Skeletal muscle tissue (tissue), 4 donors: Measurements from ENCODE around the gene AKNA. TPM values are rescaled to one million over a fixed set of nuclear protein-coding genes. Genes with fewer than 3 reads are reported as not detected.

Experiments used
- H3K27ac ChIP-seq: one replicate; pipeline ENCODE4 v1.7.0; 2013; ENCODE audit warnings: mild to moderate bottlenecking, low read depth, low read length, inconsistent platforms
- H3K27me3 ChIP-seq, 3 donors: one replicate each; pipeline ENCODE4 v1.7.0; 2013; ENCODE audit warnings: low read length in 3 of 3; ENCODE audit not compliant: control insufficient read depth in 3 of 3, insufficient read depth in 3 of 3
- H3K36me3 ChIP-seq, 3 donors: one replicate each; pipeline ENCODE4 v1.7.0; 2013; ENCODE audit warnings: low read length in 3 of 3; ENCODE audit not compliant: control insufficient read depth in 3 of 3, insufficient read depth in 3 of 3
- H3K4me1 ChIP-seq, 3 donors: one replicate each; pipeline ENCODE4 v1.7.0; 2013; ENCODE audit warnings: low read length in 3 of 3, mild to moderate bottlenecking in 3 of 3; ENCODE audit not compliant: control insufficient read depth in 3 of 3, insufficient read depth in 3 of 3
- H3K4me3 ChIP-seq, 3 donors: one replicate each; pipeline ENCODE4 v1.7.0; 2013; ENCODE audit warnings: low read length in 3 of 3
- H3K9ac ChIP-seq, 3 donors: one replicate each; pipeline ENCODE4 v1.7.0; 2013; ENCODE audit warnings: low read length in 3 of 3, mild to moderate bottlenecking in 3 of 3, moderate library complexity in 2 of 3, low read depth in 1 of 3
- H3K9me3 ChIP-seq, 3 donors: one replicate each; pipeline ENCODE4 v1.7.0; 2013; ENCODE audit warnings: low read length in 3 of 3; ENCODE audit not compliant: control insufficient read depth in 3 of 3
- total RNA-seq: library from RNA; depleted of rRNA; stranded (reverse); fragments of >200 nt; gene quantifications from one replicate; pipeline ENCODE4 v1.2.3, GENCODE V29; 2014
- donor health status: Osteomylitis.

Gene AKNA
- total RNA-seq, 1 donor from 2014 or later = 6.3 TPM

GRCh38 chr9:114345493-114346065, 42.2 kb downstream of the AKNA start:
- no peaks in the 10 kb centered on the region for H3K9me3 ChIP-seq
- H3K27ac ChIP-seq = no peak overlapping the region
- H3K36me3 ChIP-seq = peaks cover 10 to 57% (median 13%) of the 10 kb centered on the region in 3 donors
- peaks cover 0 to 2% (median 0%) of the 10 kb centered on the region in 3 donors for H3K4me1 ChIP-seq
- no peaks in the 10 kb centered on the region for H3K27me3 ChIP-seq
- H3K9ac ChIP-seq = no peak overlapping the region
- no peak overlapping the region for H3K4me3 ChIP-seq

DNA sequence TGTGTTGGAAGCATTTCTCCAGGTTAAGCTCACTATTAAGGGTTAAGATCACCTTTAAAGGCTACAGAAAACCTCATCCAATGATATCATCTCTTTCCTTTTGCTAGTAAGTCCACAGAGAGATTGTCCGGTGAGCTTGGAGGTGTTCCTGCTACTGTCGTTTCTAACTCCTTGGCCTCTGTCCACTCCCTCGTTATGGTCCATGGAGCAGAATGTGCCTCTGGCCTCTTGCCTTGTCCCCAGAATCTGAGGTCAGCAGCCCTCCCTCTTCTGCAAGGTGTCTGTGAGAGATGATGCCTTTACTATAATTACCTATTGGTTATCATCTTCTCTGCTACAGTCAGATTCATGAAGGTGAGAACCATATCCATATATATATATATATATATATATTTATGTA, 43.1 kb downstream of the AKNA start:
- Histone ChIP-seq H3K27me3 (no peaks in the 10 kb centered on the region), H3K36me3 (peaks cover 7 to 56% (median 13%) of the 10 kb centered on the region in 3 donors), H3K9ac (no peak overlapping the region), H3K9me3 (no peaks in the 10 kb centered on the region), H3K27ac (no peak overlapping the region), H3K4me1 (peaks cover 0 to 2% (median 0%) of the 10 kb centered on the region in 3 donors), H3K4me3 (no peak overlapping the region)

DNA sequence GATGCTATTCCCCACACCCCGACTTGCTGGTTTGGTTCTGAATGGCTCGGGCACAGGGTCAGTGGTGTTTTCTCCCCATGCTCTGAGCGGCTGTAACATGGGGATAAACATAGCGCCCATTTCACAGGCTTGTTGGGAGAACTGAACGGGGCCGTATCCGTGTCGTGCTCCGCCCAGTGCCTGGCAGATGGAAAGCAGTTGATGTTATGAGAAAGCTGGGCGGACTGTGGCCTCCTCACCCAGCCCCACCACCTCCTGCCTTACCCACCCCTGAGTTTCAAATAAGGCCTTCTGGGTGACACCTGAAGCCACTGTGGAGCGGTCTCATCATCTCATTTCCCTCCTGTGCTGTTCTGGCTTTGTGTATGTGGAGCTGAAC, 43.6 kb downstream of the AKNA start:
- no peaks in the 10 kb centered on the region for H3K4me1 ChIP-seq
- H3K9me3 ChIP-seq = no peaks in the 10 kb centered on the region
- H3K27me3 ChIP-seq = no peaks in the 10 kb centered on the region
- H3K4me3 ChIP-seq = no peak overlapping the region
- H3K36me3 ChIP-seq = peaks cover 7 to 54% (median 13%) of the 10 kb centered on the region in 3 donors
- H3K27ac ChIP-seq = no peak overlapping the region
- no peak overlapping the region for H3K9ac ChIP-seq

GRCh38 chr9:114343471-114344187, 44.2 kb downstream of the AKNA start:
- Histone ChIP-seq H3K4me3 (no peak overlapping the region), H3K36me3 (peaks cover 7 to 54% (median 13%) of the 10 kb centered on the region in 3 donors), H3K9me3 (no peaks in the 10 kb centered on the region), H3K27me3 (no peaks in the 10 kb centered on the region), H3K27ac (no peak overlapping the region), H3K9ac (no peak overlapping the region), H3K4me1 (no peaks in the 10 kb centered on the region)

- Histone ChIP-seq H3K4me3 (no peak overlapping the region), H3K27ac (no peak overlapping the region), H3K27me3 (no peaks in the 10 kb centered on the region), H3K36me3 (peaks cover 13 to 56% (median 13%) of the 10 kb centered on the region in 3 donors), H3K9me3 (no peaks in the 10 kb centered on the region), H3K4me1 (no peaks in the 10 kb centered on the region), H3K9ac (no peak overlapping the region)
Measured at GRCh38 chr9:114342755-114343440, 44.9 kb downstream of the AKNA start.

- Histone ChIP-seq H3K27me3 (no peaks in the 10 kb centered on the region), H3K9ac (no peak overlapping the region), H3K36me3 (peaks cover 10 to 55% (median 15%) of the 10 kb centered on the region in 3 donors), H3K4me3 (no peak overlapping the region), H3K4me1 (no peaks in the 10 kb centered on the region), H3K9me3 (no peaks in the 10 kb centered on the region), H3K27ac (no peak overlapping the region)
Measured at GRCh38 chr9:114341991-114342390, 45.8 kb downstream of the AKNA start.

DNA sequence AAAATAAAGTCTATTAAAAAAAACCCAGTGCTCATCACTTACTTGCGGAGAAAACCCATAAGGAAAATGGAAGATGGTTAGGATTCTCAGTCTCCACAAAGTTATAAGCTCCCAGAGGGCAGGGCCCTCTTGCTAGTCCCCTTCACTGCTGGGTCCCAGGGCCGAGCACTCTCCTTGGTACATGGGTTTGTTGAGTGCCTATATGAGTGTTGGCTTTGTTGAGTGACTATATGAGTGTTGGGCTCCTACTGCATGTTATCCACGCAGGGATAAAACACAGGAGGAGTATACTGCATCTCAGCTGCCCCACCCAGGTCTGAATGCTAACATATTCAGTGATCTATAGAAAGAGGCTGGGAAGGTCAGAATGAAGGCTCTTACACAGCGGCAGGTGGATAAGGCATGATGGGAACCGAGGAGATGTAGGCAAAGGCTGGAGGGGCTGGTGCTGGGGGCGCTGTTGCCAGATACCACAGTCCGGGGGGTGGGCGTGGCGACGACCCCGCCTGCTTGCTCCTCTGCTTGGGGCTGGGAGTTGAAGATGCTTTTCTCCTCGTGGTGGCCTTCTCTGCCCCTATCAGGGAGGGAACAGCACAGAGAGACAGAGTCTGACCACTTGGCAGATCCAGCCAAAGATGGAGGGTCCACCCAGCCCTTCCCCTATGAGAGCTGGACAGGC, 46.5 kb downstream of the AKNA start:
- Histone ChIP-seq H3K9me3 (no peaks in the 10 kb centered on the region), H3K36me3 (peaks cover 8 to 49% (median 11%) of the 10 kb centered on the region in 3 donors), H3K27ac (no peak overlapping the region), H3K9ac (no peak overlapping the region), H3K4me1 (no peaks in the 10 kb centered on the region), H3K4me3 (no peak overlapping the region), H3K27me3 (no peaks in the 10 kb centered on the region)

DNA sequence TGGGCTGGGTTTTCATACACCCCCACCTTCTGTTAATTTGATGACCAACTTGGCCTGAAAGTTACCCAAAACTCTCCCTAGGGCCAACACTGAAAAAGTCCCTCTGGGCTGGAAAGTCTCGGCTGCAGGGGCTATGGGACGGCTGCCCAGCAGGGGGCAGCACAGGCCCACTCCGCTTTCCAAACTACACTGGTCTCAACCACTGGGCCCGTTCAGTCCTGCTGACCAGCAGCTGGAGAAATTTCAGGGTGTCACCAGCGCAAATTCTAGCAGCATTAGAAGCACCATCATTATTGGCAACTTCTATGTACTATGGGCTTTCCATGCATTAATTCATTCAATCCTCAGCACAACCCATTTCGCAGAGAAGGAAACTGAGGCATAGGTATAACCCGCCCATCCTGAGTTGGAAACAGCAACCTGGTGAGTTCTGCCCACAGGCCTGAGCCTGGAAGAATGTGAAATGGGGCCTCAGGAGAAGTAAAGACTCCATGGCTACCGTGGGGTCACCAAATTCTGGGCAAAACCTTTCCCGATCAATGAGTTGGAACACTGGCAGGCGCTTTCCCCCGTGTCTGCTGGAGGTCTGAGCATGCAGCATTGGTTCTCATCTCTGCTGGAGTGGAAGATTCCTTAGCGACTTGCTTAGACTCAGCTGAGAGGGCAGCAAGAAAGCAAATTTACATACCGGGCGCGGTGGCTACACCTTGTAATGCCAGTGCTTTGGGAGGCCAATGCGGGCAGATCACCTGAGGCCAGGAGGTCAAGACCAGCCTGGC, 48.5 kb downstream of the AKNA start:
- no peaks in the 10 kb centered on the region for H3K9me3 ChIP-seq
- H3K27ac ChIP-seq = no peak overlapping the region
- peaks cover 3 to 33% (median 8%) of the 10 kb centered on the region in 3 donors for H3K36me3 ChIP-seq
- no peaks in the 10 kb centered on the region for H3K4me1 ChIP-seq
- H3K9ac ChIP-seq = no peak overlapping the region
- no peak overlapping the region for H3K4me3 ChIP-seq
- H3K27me3 ChIP-seq = no peaks in the 10 kb centered on the region

- Histone ChIP-seq H3K27ac (no peak overlapping the region), H3K4me1 (no peaks in the 10 kb centered on the region), H3K4me3 (no peak overlapping the region), H3K27me3 (no peaks in the 10 kb centered on the region), H3K36me3 (peaks cover 3 to 22% (median 8%) of the 10 kb centered on the region in 3 donors), H3K9me3 (no peaks in the 10 kb centered on the region), H3K9ac (no peak overlapping the region)
Measured at GRCh38 chr9:114338187-114338586, 49.6 kb downstream of the AKNA start.
